Mesothelial cell of epicardium (in vitro differentiated cells): ENCODE measurements around the gene CELSR2. TPM values are rescaled to one million over a fixed set of nuclear protein-coding genes. Genes with fewer than 3 reads are reported as not detected.
A peak's percentile ranks its signal among the peaks of the same experiment; 100 is the strongest.

Experiments used
- DNase-seq, 2 experiments: peaks; one replicate each; pipeline ENCODE4 v3.0.0; 2021; ENCODE audit warnings: low spot score in 2 of 2; ENCODE audit not compliant: unreplicated experiment in 2 of 2
- H3K27ac Mint-ChIP-seq: 2 replicates; pipeline ENCODE4 v1.8.0; 2021; ENCODE audit warnings: mixed read lengths
- H3K27me3 Mint-ChIP-seq: 2 replicates; pipeline ENCODE4 v1.8.0; 2021; ENCODE audit warnings: low read depth, mixed read lengths
- H3K36me3 Mint-ChIP-seq: 2 replicates; pipeline ENCODE4 v1.8.0; 2021; ENCODE audit warnings: mixed read lengths
- H3K4me1 Mint-ChIP-seq: 2 replicates; pipeline ENCODE4 v1.8.0; 2021; ENCODE audit warnings: mixed read lengths
- H3K4me3 Mint-ChIP-seq: 2 replicates; pipeline ENCODE4 v1.8.0; 2021; ENCODE audit warnings: mild to moderate bottlenecking, moderate library complexity, mixed read lengths
- H3K9me3 Mint-ChIP-seq: 2 replicates; pipeline ENCODE4 v1.8.0; 2021; ENCODE audit warnings: mixed read lengths
- total RNA-seq: library from RNA; stranded (reverse); gene quantifications from 3 replicates; pipeline ENCODE4 v1.2.1, GENCODE V29; 2021
- TF ChIP-seq, protein P1 (sequence below): fragments of 200-600 bp; sonication (generic); IDR thresholded peaks from one replicate; pipeline ENCODE4 v1.5.0; 2021; ENCODE audit warnings: antibody characterized with exemption; ENCODE audit not compliant: unreplicated experiment

The CELSR2 gene
- total RNA-seq, 1 donor from 2014 or later = 27.1 TPM

DNA sequence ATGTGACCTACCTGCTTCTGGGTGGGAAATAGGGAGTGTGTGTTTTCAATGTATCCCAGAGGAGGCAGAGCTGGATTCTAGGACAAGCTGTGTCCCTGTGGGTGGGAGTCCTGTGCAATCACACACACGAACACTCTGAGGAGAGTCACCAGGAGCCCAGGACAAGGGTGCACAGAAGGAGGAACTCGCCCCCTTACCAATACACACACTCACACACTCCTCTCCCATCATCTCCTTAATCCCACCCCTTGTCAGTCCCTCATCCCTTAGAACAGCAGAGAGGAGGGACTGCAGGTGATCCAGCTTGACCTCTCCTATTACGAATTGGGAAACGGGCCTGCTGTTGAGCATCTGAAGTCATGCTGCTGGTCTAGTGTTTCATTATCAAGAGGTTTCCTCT is 65.9 kb downstream of the CELSR2 start:
- no peak for DNase-seq
- Mint-ChIP-seq H3K9me3 (no peaks in the 10 kb centered on the region), H3K27me3 (no peaks in the 10 kb centered on the region), H3K27ac (no peak overlapping the region), H3K4me3 (no peak overlapping the region), H3K36me3 (peaks cover 30% of the 10 kb centered on the region), H3K4me1 (peaks cover 2% of the 10 kb centered on the region)
- TF ChIP-seq, protein P1, sequence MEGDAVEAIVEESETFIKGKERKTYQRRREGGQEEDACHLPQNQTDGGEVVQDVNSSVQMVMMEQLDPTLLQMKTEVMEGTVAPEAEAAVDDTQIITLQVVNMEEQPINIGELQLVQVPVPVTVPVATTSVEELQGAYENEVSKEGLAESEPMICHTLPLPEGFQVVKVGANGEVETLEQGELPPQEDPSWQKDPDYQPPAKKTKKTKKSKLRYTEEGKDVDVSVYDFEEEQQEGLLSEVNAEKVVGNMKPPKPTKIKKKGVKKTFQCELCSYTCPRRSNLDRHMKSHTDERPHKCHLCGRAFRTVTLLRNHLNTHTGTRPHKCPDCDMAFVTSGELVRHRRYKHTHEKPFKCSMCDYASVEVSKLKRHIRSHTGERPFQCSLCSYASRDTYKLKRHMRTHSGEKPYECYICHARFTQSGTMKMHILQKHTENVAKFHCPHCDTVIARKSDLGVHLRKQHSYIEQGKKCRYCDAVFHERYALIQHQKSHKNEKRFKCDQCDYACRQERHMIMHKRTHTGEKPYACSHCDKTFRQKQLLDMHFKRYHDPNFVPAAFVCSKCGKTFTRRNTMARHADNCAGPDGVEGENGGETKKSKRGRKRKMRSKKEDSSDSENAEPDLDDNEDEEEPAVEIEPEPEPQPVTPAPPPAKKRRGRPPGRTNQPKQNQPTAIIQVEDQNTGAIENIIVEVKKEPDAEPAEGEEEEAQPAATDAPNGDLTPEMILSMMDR = no peak

DNA sequence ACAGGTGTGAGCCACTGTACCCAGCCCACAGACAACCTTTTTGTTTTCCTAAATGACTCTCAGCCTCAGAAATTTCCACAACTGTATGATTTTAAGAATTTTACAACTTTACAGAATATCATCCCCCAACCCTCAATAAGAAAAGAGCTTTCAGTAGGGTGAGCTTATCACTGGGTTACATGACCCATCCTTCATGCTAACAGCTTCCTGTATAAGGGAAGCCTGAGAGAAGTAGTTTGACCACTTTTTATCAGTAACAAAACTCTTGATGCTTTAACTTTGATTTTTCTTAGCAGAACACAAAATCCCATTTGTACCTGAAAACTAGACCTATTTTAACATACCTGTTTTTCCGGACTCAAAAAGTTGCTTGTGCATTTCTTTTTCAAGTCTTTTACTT is 67.2 kb downstream of the CELSR2 start:
- Mint-ChIP-seq H3K4me1 (peaks cover 2% of the 10 kb centered on the region), H3K4me3 (no peak overlapping the region), H3K36me3 (peaks cover 34% of the 10 kb centered on the region), H3K27me3 (no peaks in the 10 kb centered on the region), H3K27ac (peak overlapping the region; percentile 57), H3K9me3 (no peaks in the 10 kb centered on the region)
- TF ChIP-seq, protein P1 = no peak
- DNase-seq = no peak

GRCh38 chr1:109319114-109319513 is 69.8 kb downstream of the CELSR2 start:
- no peak for DNase-seq

GRCh38 chr1:109322974-109323373 is 73.6 kb downstream of the CELSR2 start:
- Mint-ChIP-seq H3K9me3 (no peaks in the 10 kb centered on the region), H3K27ac (no peak overlapping the region), H3K27me3 (no peaks in the 10 kb centered on the region), H3K4me1 (no peaks in the 10 kb centered on the region), H3K4me3 (no peak overlapping the region), H3K36me3 (peaks cover 22% of the 10 kb centered on the region)
- DNase-seq = no peak
- TF ChIP-seq, protein P1 = no peak

More at GRCh38 chr1:109319114-109319513, 69.8 kb downstream of the CELSR2 start:
- Mint-ChIP-seq H3K36me3 (peaks cover 26% of the 10 kb centered on the region), H3K4me1 (peaks cover 2% of the 10 kb centered on the region), H3K4me3 (no peak overlapping the region), H3K27ac (no peak overlapping the region), H3K9me3 (no peaks in the 10 kb centered on the region), H3K27me3 (no peaks in the 10 kb centered on the region)
- TF ChIP-seq, protein P1 = no peak

Other genes starting within 250 kb of the CELSR2 start
- gene WDR47, start 207.4 kb upstream of the CELSR2 start, total RNA-seq = 11.3 to 12.6 TPM (median 11.3 TPM) in 3 replicates
- gene TAF13, start 173.5 kb upstream of the CELSR2 start, total RNA-seq = 27.0 to 30.0 TPM (median 27.2 TPM) in 3 replicates
- 33.5 to 36.1 TPM (median 35.0 TPM) in 3 replicates for gene TMEM167B, start 158.8 kb upstream of the CELSR2 start, total RNA-seq
- 0.34 to 0.86 TPM (median 0.80 TPM) in 3 replicates for gene ELAPOR1, start 135.4 kb upstream of the CELSR2 start, total RNA-seq
- gene SARS1, start 35.6 kb upstream of the CELSR2 start, total RNA-seq = 99.0 to 104 TPM (median 99.4 TPM) in 3 replicates
- gene PSRC1, start 33.6 kb downstream of the CELSR2 start, total RNA-seq = 15.8 to 18.3 TPM (median 17.6 TPM) in 3 replicates
- gene MYBPHL, start 57.5 kb downstream of the CELSR2 start, total RNA-seq = not detected in 3 replicates
- 39.1 to 45.5 TPM (median 40.6 TPM) in 3 replicates for gene SORT1, start 148.4 kb downstream of the CELSR2 start, total RNA-seq
- 67.2 to 70.9 TPM (median 69.7 TPM) in 3 replicates for gene PSMA5, start 176.9 kb downstream of the CELSR2 start, total RNA-seq
- 0.11 to 0.22 TPM (median 0.14 TPM) in 3 replicates for gene SYPL2, start 217.0 kb downstream of the CELSR2 start, total RNA-seq
- 13.8 to 14.9 TPM (median 13.8 TPM) in 3 replicates for gene ATXN7L2, start 234.4 kb downstream of the CELSR2 start, total RNA-seq
- 9.5 to 11.7 TPM (median 10.6 TPM) in 3 replicates for gene CYB561D1, start 244.6 kb downstream of the CELSR2 start, total RNA-seq